Heart left ventricle (tissue), 13 donors: ENCODE data around the gene CTTNBP2.

ENCODE experiments used
- POLR2A ChIP-seq, 2 donors: fragments of 450-650 bp; IDR thresholded peaks; one replicate each; pipeline ENCODE4 v1.6.1; 2017; ENCODE audit warnings: antibody characterized with exemption in 2 of 2, mild to moderate bottlenecking in 2 of 2, moderate library complexity in 2 of 2
- TF ChIP-seq, protein P1 (sequence below), 12 donors: fragments of 200-600 bp; sonication (generic) in 4 of 12; IDR thresholded peaks; one replicate each; pipeline versions ENCODE4 v1.5.0 to v1.8.0; 2018 to 2022; ENCODE audit warnings: antibody characterized with exemption in 12 of 12, mild to moderate bottlenecking in 5 of 12
- donor health status: ischemic (EF 13 %, LVEDD 7.1; RV severe dilation, severe dysfunction).
- donor health status: DM: no; HTN: yes; CAD: no.
- donor health status: DM: no; HTN: no; CAD: no.
- donor health status: ischemic (EF 25% LVEDD 6.9; RV normal size, moderate dysfunction).
- donor health status: ischemic (EF 25% LVEDD 5.7; RV mildly dilated, moderate dysfunction).
- donor health status: ischemic (EF 35%, LVEDD 5.7; RV mildly dilated, moderate dysfunction).
- donor health status: nonischemic (EF 11% LVEDD 7.7; RV severe dilation, severe dysfunction).
- donor health status: DM: yes; HTN: yes; CAD: no.
- donor health status: PGD.
- donor health status: ischemic (EF 29% LVEDD 5.4; RV normal size, mild dysfunction).
- donor health status: nonischemic (EF 23%, LVEDD 6.1; RV moderate dilation, normal function).

DNA sequence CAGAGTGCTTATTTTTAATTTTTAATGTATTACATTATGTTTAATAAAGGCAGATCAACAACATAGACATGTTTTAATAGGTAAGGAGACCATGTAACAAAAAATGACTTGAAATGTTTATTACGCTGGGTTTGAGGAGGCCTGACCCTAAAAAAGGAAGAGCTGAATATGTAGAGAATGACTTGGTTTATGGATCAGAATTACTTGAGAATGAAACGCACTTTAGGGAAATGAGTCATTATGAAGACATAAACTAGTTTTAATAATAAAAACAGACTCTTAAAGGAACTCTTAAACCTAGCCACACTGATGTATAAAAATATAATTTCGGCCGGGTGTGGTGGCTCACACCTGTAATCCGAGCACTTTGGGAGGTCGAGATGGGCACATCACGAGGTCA lies 56.5 kb downstream of the CTTNBP2 start:
- TF ChIP-seq POLR2A (IDR thresholded peaks at IDR 0.05), result no peak
- TF ChIP-seq, protein P1, sequence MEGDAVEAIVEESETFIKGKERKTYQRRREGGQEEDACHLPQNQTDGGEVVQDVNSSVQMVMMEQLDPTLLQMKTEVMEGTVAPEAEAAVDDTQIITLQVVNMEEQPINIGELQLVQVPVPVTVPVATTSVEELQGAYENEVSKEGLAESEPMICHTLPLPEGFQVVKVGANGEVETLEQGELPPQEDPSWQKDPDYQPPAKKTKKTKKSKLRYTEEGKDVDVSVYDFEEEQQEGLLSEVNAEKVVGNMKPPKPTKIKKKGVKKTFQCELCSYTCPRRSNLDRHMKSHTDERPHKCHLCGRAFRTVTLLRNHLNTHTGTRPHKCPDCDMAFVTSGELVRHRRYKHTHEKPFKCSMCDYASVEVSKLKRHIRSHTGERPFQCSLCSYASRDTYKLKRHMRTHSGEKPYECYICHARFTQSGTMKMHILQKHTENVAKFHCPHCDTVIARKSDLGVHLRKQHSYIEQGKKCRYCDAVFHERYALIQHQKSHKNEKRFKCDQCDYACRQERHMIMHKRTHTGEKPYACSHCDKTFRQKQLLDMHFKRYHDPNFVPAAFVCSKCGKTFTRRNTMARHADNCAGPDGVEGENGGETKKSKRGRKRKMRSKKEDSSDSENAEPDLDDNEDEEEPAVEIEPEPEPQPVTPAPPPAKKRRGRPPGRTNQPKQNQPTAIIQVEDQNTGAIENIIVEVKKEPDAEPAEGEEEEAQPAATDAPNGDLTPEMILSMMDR (IDR thresholded peaks at IDR 0.05), result no peak
